ENCODE results near the gene PTGES3. TPM values are rescaled to one million over a fixed set of nuclear protein-coding genes. Genes with fewer than 3 reads are reported as not detected.

Gene PTGES3
- total and polyA plus RNA-seq, 2 experiments from 2014 or later, result 128 to 156 TPM

- Histone ChIP-seq H3K79me2 (peaks cover 97% of the 10 kb centered on the region), H3K9me3 (ENCODE audit: low read depth) (no peaks in the 10 kb centered on the region), H3K4me2 (no peak overlapping the region), H3K27me3 (no peaks in the 10 kb centered on the region), H3K4me1 (ENCODE audit: insufficient read depth) (peaks cover 2% of the 10 kb centered on the region), H3K27ac (no peak overlapping the region), H3K4me3 (no peak overlapping the region), H4K20me1 (ENCODE audit: insufficient read depth, poor library complexity, severe bottlenecking) (peaks cover 73% of the 10 kb centered on the region), H3K36me3 (replicated peaks; ENCODE audit: insufficient read depth, low read depth) (no peaks in the 10 kb centered on the region), H3K9me2 (replicated peaks; ENCODE audit: insufficient read depth) (no peaks in the 10 kb centered on the region), H2AFZ (no peak overlapping the region)
- no peak for TF ChIP-seq CTCF (IDR thresholded peaks at IDR 0.05; ENCODE audit: poor library complexity)
- no peak for TF ChIP-seq EZH2phosphoT487 (IDR thresholded peaks at IDR 0.05; ENCODE audit: low read depth, severe bottlenecking, unreplicated experiment)
- no peak for TF ChIP-seq EZH2 (IDR thresholded peaks at IDR 0.05; ENCODE audit: borderline replicate concordance)
- DNase-seq (ENCODE audit: low spot score), result no peak
Measured at GRCh38 chr12:56626701-56627100, 61.4 kb downstream of the PTGES3 start.

- Histone ChIP-seq H3K36me3 (replicated peaks; ENCODE audit: insufficient read depth, low read depth) (no peaks in the 10 kb centered on the region), H3K9me2 (replicated peaks; ENCODE audit: insufficient read depth) (no peaks in the 10 kb centered on the region), H4K20me1 (ENCODE audit: insufficient read depth, poor library complexity, severe bottlenecking) (peaks cover 97% of the 10 kb centered on the region), H3K9me3 (ENCODE audit: low read depth) (no peaks in the 10 kb centered on the region), H3K79me2 (peaks cover 98% of the 10 kb centered on the region), H3K27me3 (no peaks in the 10 kb centered on the region), H2AFZ (no peak overlapping the region), H3K4me2 (no peak overlapping the region), H3K4me1 (ENCODE audit: insufficient read depth) (no peaks in the 10 kb centered on the region), H3K27ac (no peak overlapping the region), H3K4me3 (no peak overlapping the region)
- no peak for DNase-seq (ENCODE audit: low spot score)
- TF ChIP-seq EZH2 (IDR thresholded peaks at IDR 0.05; ENCODE audit: borderline replicate concordance) (no peak), CTCF (IDR thresholded peaks at IDR 0.05; ENCODE audit: poor library complexity) (no peak), EZH2phosphoT487 (IDR thresholded peaks at IDR 0.05; ENCODE audit: low read depth, severe bottlenecking, unreplicated experiment) (no peak)
- WGBS (ENCODE audit: low lambda C conversion rate, missing lambda C conversion rate), result 92% methylated on average over 1 of the region's 1 CpG
Measured at GRCh38 chr12:56622535-56622934, 65.5 kb downstream of the PTGES3 start.

GRCh38 chr12:56616925-56617324, 71.2 kb downstream of the PTGES3 start:
- no peaks in the 10 kb centered on the region for H3K4me1 ChIP-seq (ENCODE audit: insufficient read depth)
- no peaks in the 10 kb centered on the region for H3K36me3 ChIP-seq (replicated peaks; ENCODE audit: insufficient read depth, low read depth)
- peaks cover 61% of the 10 kb centered on the region for H4K20me1 ChIP-seq (ENCODE audit: insufficient read depth, poor library complexity, severe bottlenecking)
- peaks cover 65% of the 10 kb centered on the region for H3K79me2 ChIP-seq
- H3K4me2 ChIP-seq, result no peak overlapping the region
- no peak for DNase-seq (ENCODE audit: low spot score)
- no peak overlapping the region for H3K4me3 ChIP-seq
- H3K27me3 ChIP-seq, result no peaks in the 10 kb centered on the region
- no peak overlapping the region for H3K27ac ChIP-seq
- no peaks in the 10 kb centered on the region for H3K9me3 ChIP-seq (ENCODE audit: low read depth)
- TF ChIP-seq EZH2phosphoT487 (IDR thresholded peaks at IDR 0.05; ENCODE audit: low read depth, severe bottlenecking, unreplicated experiment), result no peak
- TF ChIP-seq CTCF (IDR thresholded peaks at IDR 0.05; ENCODE audit: poor library complexity), result no peak
- TF ChIP-seq EZH2 (IDR thresholded peaks at IDR 0.05; ENCODE audit: borderline replicate concordance), result no peak
- no peaks in the 10 kb centered on the region for H3K9me2 ChIP-seq (replicated peaks; ENCODE audit: insufficient read depth)
- no peak overlapping the region for H2AFZ ChIP-seq

- peaks cover 54% of the 10 kb centered on the region for H4K20me1 ChIP-seq (ENCODE audit: insufficient read depth, poor library complexity, severe bottlenecking)
- peaks cover 5% of the 10 kb centered on the region for H3K36me3 ChIP-seq (replicated peaks; ENCODE audit: insufficient read depth, low read depth)
- peaks cover 58% of the 10 kb centered on the region for H3K79me2 ChIP-seq
- no peak overlapping the region for H3K4me2 ChIP-seq
- TF ChIP-seq EZH2phosphoT487 (IDR thresholded peaks at IDR 0.05; ENCODE audit: low read depth, severe bottlenecking, unreplicated experiment) (no peak), EZH2 (IDR thresholded peaks at IDR 0.05; ENCODE audit: borderline replicate concordance) (no peak), CTCF (IDR thresholded peaks at IDR 0.05; ENCODE audit: poor library complexity) (no peak)
- no peaks in the 10 kb centered on the region for H3K27me3 ChIP-seq
- no peaks in the 10 kb centered on the region for H3K9me2 ChIP-seq (replicated peaks; ENCODE audit: insufficient read depth)
- 94% methylated on average over 3 of the region's 3 CpGs for WGBS (ENCODE audit: low lambda C conversion rate, missing lambda C conversion rate)
- H3K4me1 ChIP-seq (ENCODE audit: insufficient read depth), result no peaks in the 10 kb centered on the region
- no peaks in the 10 kb centered on the region for H3K9me3 ChIP-seq (ENCODE audit: low read depth)
- DNase-seq (ENCODE audit: low spot score), result no peak
- no peak overlapping the region for H3K4me3 ChIP-seq
- no peak overlapping the region for H3K27ac ChIP-seq
- H2AFZ ChIP-seq, result no peak overlapping the region
Measured at GRCh38 chr12:56616244-56616643, 71.8 kb downstream of the PTGES3 start.
